Heart left ventricle (tissue), 13 donors: ENCODE measurements around the gene GIMAP7.

Experiments
- CTCF ChIP-seq, 12 donors: fragments of 200-600 bp; sonication (generic) in 4 of 12; IDR thresholded peaks; one replicate each; pipeline versions ENCODE4 v1.5.0 to v1.8.0; 2018 to 2022; ENCODE audit warnings: antibody characterized with exemption in 12 of 12, mild to moderate bottlenecking in 5 of 12
- POLR2A ChIP-seq, 2 donors: fragments of 450-650 bp; IDR thresholded peaks; one replicate each; pipeline ENCODE4 v1.6.1; 2017; ENCODE audit warnings: antibody characterized with exemption in 2 of 2, mild to moderate bottlenecking in 2 of 2, moderate library complexity in 2 of 2
- donor health status: ischemic (EF 13 %, LVEDD 7.1; RV severe dilation, severe dysfunction).
- donor health status: DM: no; HTN: yes; CAD: no.
- donor health status: DM: no; HTN: no; CAD: no.
- donor health status: ischemic (EF 25% LVEDD 6.9; RV normal size, moderate dysfunction).
- donor health status: ischemic (EF 25% LVEDD 5.7; RV mildly dilated, moderate dysfunction).
- donor health status: ischemic (EF 35%, LVEDD 5.7; RV mildly dilated, moderate dysfunction).
- donor health status: nonischemic (EF 11% LVEDD 7.7; RV severe dilation, severe dysfunction).
- donor health status: DM: yes; HTN: yes; CAD: no.
- donor health status: PGD.
- donor health status: ischemic (EF 29% LVEDD 5.4; RV normal size, mild dysfunction).
- donor health status: nonischemic (EF 23%, LVEDD 6.1; RV moderate dilation, normal function).

GRCh38 chr7:150476819-150477631, 37.6 kb upstream of the GIMAP7 start:
- TF ChIP-seq CTCF (IDR thresholded peaks at IDR 0.05): no peak
- no peak for TF ChIP-seq POLR2A (IDR thresholded peaks at IDR 0.05)
